GM19023 (cell line): Measurements from ENCODE around the gene CACNA2D1.

Source experiments
- ATAC-seq: cut with Tn5 transposase; IDR thresholded peaks from one replicate; pipeline ENCODE4 v1.9.1; 2021; ENCODE audit warnings: mild to moderate bottlenecking, moderate library complexity; ENCODE audit not compliant: unreplicated experiment

Gene CACNA2D1

GRCh38 chr7:82234457-82235049 is 209.0 kb downstream of the CACNA2D1 start:
- no peak for ATAC-seq

GRCh38 chr7:82230811-82231581 is 212.6 kb downstream of the CACNA2D1 start:
- no peak for ATAC-seq

- no peak for ATAC-seq
These were observed 214.4 kb downstream of the CACNA2D1 start for GRCh38 chr7:82229164-82229563.

GRCh38 chr7:82226191-82226590 is 217.4 kb downstream of the CACNA2D1 start:
- ATAC-seq, result no peak

- ATAC-seq, result no peak
These were observed 219.0 kb downstream of the CACNA2D1 start for GRCh38 chr7:82224529-82224928.

- no peak for ATAC-seq
These were observed 220.0 kb downstream of the CACNA2D1 start for GRCh38 chr7:82223580-82223979.

- ATAC-seq, result no peak
These were observed 222.4 kb downstream of the CACNA2D1 start for GRCh38 chr7:82221152-82221674.

- ATAC-seq, result no peak
These were observed 231.1 kb downstream of the CACNA2D1 start for GRCh38 chr7:82212466-82212865.

- no peak for ATAC-seq
These were observed 232.2 kb downstream of the CACNA2D1 start for GRCh38 chr7:82211333-82211732.

GRCh38 chr7:82210416-82211184 is 233.0 kb downstream of the CACNA2D1 start:
- ATAC-seq, result no peak

- no peak for ATAC-seq
These were observed 234.3 kb downstream of the CACNA2D1 start for GRCh38 chr7:82209179-82209747.

GRCh38 chr7:82204694-82205093 is 238.9 kb downstream of the CACNA2D1 start:
- no peak for ATAC-seq

- no peak for ATAC-seq
These were observed 240.6 kb downstream of the CACNA2D1 start for GRCh38 chr7:82202965-82203364.

- no peak for ATAC-seq
These were observed 241.5 kb downstream of the CACNA2D1 start for GRCh38 chr7:82202107-82202506.

- no peak for ATAC-seq
These were observed 243.0 kb downstream of the CACNA2D1 start for GRCh38 chr7:82200601-82201000.

- ATAC-seq, result no peak
These were observed 249.4 kb downstream of the CACNA2D1 start for GRCh38 chr7:82194016-82194643.

- no peak for ATAC-seq
These were observed 254.9 kb downstream of the CACNA2D1 start for GRCh38 chr7:82188636-82189035.

- no peak for ATAC-seq
These were observed 258.1 kb downstream of the CACNA2D1 start for GRCh38 chr7:82185443-82185842.

- no peak for ATAC-seq
These were observed 259.9 kb downstream of the CACNA2D1 start for GRCh38 chr7:82183634-82184033.

GRCh38 chr7:82179311-82179710 is 264.3 kb downstream of the CACNA2D1 start:
- no peak for ATAC-seq

- no peak for ATAC-seq
These were observed 268.3 kb downstream of the CACNA2D1 start for GRCh38 chr7:82175319-82175718.
